ENCODE measurements around the gene LMCD1. TPM values are rescaled to one million over a fixed set of nuclear protein-coding genes. Genes with fewer than 3 reads are reported as not detected.

Gene LMCD1
- total RNA-seq, 2 experiments from 2014 or later = 2.1 to 2.2 TPM

DNA sequence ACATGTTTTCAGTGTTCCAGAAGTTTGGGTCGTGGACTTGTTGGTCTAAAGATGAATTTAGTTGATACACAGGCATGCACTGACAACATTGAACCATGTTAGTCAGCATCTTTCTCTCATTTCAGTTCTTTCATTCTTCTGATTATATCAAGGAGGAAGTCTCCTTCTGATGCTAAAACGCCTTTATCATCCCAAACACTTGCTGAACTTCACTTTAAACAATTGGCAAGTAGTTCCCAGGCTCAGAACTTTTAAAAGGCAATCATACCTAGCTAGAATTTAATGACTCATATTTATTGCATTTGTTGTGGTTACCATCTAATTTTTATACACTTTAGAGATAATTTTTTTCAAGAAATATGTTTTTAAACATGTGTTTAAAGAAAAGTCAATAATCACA lies 15.9 kb downstream of the LMCD1 start:
- ChIA-PET CTCF (no interaction called here), POLR2A (no interaction called here)
- Mint-ChIP-seq H3K9me3 (no peaks in the 10 kb centered on the region), H3K36me3 (ENCODE audit: low read depth) (no peaks in the 10 kb centered on the region), H3K4me3 (no peak overlapping the region), H3K27me3 (peaks cover 3% of the 10 kb centered on the region), H3K27ac (no peak overlapping the region), H3K4me1 (ENCODE audit: low read depth) (no peaks in the 10 kb centered on the region)
- no peak for DNase-seq
- ATAC-seq = no peak
- intact Hi-C loops (cut with micrococcal nuclease) = no loop called here
- TF ChIP-seq, protein P1, sequence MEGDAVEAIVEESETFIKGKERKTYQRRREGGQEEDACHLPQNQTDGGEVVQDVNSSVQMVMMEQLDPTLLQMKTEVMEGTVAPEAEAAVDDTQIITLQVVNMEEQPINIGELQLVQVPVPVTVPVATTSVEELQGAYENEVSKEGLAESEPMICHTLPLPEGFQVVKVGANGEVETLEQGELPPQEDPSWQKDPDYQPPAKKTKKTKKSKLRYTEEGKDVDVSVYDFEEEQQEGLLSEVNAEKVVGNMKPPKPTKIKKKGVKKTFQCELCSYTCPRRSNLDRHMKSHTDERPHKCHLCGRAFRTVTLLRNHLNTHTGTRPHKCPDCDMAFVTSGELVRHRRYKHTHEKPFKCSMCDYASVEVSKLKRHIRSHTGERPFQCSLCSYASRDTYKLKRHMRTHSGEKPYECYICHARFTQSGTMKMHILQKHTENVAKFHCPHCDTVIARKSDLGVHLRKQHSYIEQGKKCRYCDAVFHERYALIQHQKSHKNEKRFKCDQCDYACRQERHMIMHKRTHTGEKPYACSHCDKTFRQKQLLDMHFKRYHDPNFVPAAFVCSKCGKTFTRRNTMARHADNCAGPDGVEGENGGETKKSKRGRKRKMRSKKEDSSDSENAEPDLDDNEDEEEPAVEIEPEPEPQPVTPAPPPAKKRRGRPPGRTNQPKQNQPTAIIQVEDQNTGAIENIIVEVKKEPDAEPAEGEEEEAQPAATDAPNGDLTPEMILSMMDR (IDR thresholded peaks at IDR 0.05) = no peak

DNA sequence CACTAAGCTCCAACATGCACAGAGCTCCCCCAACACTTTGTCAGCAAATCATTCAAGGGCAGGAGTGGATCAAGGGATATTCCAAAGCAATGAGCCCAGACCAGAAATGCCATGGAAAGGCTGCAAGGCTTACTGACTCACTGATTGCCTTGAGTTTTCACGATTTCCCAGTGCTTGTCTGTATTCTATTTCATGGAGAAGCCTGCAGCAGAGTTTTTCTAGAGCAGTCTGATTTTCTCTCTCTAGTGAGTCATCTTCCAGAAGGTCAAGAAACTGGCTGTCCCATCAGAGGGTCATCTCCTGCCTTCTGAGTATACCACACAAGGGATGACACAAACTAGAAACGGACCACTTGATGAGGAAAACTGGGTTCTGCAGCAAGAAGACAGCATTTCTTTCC lies 16.5 kb downstream of the LMCD1 start:
- no peaks in the 10 kb centered on the region for H3K4me1 Mint-ChIP-seq (ENCODE audit: low read depth)
- H3K4me3 Mint-ChIP-seq = no peak overlapping the region
- H3K27me3 Mint-ChIP-seq = peaks cover 6% of the 10 kb centered on the region
- intact Hi-C loops (cut with micrococcal nuclease) = no loop called here
- DNase-seq (no peak), ATAC-seq (no peak)
- H3K27ac Mint-ChIP-seq = no peak overlapping the region
- H3K9me3 Mint-ChIP-seq = no peaks in the 10 kb centered on the region
- CTCF ChIA-PET = no interaction called here
- TF ChIP-seq, protein P1 (IDR thresholded peaks at IDR 0.05) = no peak
- POLR2A ChIA-PET = no interaction called here
- H3K36me3 Mint-ChIP-seq (ENCODE audit: low read depth) = no peaks in the 10 kb centered on the region

DNA sequence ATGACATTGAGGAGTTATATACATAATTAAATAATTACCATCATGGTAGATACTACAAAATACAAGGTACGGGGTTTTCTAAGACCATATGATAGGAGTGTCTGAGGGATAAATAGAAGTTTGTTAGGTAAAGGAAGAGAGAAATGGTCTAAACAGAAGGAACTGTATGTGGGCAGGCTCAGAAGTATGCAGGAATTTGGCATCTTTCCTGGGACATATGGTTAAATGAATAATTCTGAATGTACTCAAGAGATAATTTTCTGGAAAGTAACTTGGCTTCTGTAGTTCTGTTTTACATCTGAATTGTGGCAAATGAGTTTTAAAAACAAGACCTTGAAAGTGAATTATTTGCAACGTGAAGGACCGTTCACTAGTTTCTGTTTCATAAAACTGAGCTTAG lies 17.5 kb downstream of the LMCD1 start:
- H3K27me3 Mint-ChIP-seq = peaks cover 6% of the 10 kb centered on the region
- H3K9me3 Mint-ChIP-seq = no peaks in the 10 kb centered on the region
- H3K27ac Mint-ChIP-seq = no peak overlapping the region
- intact Hi-C loops (cut with micrococcal nuclease) = no loop called here
- no peaks in the 10 kb centered on the region for H3K36me3 Mint-ChIP-seq (ENCODE audit: low read depth)
- TF ChIP-seq, protein P1 (IDR thresholded peaks at IDR 0.05) = no peak
- no peak overlapping the region for H3K4me3 Mint-ChIP-seq
- ATAC-seq = no peak
- POLR2A ChIA-PET = no interaction called here
- no peaks in the 10 kb centered on the region for H3K4me1 Mint-ChIP-seq (ENCODE audit: low read depth)
- DNase-seq = no peak
- CTCF ChIA-PET = no interaction called here

DNA sequence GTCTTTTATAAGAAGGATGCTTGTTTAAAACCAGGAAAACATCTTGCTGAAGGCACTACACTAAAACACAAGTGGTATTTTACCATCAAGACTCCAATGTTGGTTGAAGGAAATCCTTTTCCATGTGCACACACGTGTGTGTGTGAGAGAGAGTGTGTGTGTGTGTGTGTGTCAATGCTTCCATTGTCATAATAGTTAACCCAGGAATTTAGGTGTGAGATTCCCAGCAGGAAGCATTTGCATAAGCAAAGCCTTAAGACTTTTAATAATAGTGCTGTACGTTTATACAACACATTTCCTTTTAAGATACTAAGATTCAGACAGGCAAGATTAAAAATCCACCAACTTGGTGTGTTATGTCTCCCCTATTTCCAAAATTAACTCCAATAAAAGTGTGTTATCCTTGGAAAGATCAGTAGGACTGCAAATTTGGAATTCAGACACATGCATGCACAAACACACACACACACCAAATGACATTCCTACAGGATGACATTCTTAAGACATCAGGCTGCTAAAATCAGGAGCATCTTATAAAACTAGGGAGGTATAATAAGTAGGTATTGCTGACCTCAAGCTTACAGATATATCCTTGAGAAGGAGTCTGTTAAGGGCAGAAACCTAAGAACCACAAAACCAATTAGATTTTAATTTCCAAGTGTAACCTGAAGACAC lies 18.3 kb downstream of the LMCD1 start:
- Mint-ChIP-seq H3K9me3 (no peaks in the 10 kb centered on the region), H3K36me3 (ENCODE audit: low read depth) (no peaks in the 10 kb centered on the region), H3K4me1 (ENCODE audit: low read depth) (no peaks in the 10 kb centered on the region), H3K27ac (no peak overlapping the region), H3K4me3 (no peak overlapping the region), H3K27me3 (peaks cover 6% of the 10 kb centered on the region)
- DNase-seq (no peak), ATAC-seq (no peak)
- CTCF ChIA-PET = no interaction called here
- intact Hi-C loops (cut with micrococcal nuclease) = no loop called here
- TF ChIP-seq, protein P1 (IDR thresholded peaks at IDR 0.05) = no peak
- POLR2A ChIA-PET = no interaction called here

DNA sequence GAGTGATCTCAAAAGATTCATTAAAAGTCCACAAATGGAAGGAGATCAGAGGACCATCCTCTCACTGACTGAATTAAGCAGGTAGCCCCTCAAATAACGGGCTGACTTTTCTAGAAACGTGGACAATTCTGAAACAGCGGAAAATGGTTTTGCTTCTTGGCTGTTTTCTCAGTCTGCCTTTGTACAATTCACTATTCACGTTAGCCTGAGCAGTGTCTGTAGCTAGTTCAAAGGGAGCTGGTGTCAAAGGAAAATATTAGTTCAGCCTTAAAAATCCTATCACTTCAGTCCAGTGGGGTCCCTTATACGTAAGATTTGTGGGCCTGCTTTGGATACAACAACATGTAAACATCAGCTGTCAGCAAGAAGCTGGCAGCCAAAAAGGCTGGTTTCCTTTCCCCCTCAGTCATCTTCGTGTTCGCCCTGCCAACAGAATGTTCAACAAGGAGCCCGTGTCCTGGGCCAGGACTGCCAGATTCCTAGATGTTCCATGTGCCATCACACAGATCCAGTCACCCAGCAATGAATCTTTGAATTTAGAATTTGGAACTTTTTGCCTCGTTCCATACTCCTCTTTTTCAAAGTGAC lies 19.3 kb downstream of the LMCD1 start:
- intact Hi-C loops (cut with micrococcal nuclease) = no loop called here
- Mint-ChIP-seq H3K36me3 (ENCODE audit: low read depth) (no peaks in the 10 kb centered on the region), H3K27ac (no peak overlapping the region), H3K27me3 (peaks cover 3% of the 10 kb centered on the region), H3K4me3 (no peak overlapping the region), H3K9me3 (no peaks in the 10 kb centered on the region), H3K4me1 (ENCODE audit: low read depth) (no peaks in the 10 kb centered on the region)
- ATAC-seq (no peak), DNase-seq (no peak)
- POLR2A ChIA-PET = no interaction called here
- CTCF ChIA-PET = no interaction called here
- TF ChIP-seq, protein P1 (IDR thresholded peaks at IDR 0.05) = no peak
